HepG2 (cell line): ENCODE results near the gene PA2G4. TPM values are rescaled to one million over a fixed set of nuclear protein-coding genes. Genes with fewer than 3 reads are reported as not detected.
A peak's percentile ranks its signal among the peaks of the same experiment; 100 is the strongest.

ENCODE experiments used
- DDIT3 ChIP-seq: sonication (generic); formaldehyde crosslinking; IDR thresholded peaks from 2 replicates; pipeline ENCODE4 v1.4.0; 2020; ENCODE audit warnings: mild to moderate bottlenecking, missing genetic modification reagents
- ESRRA ChIP-seq: sonication (generic); formaldehyde crosslinking; IDR thresholded peaks from 2 replicates; pipeline ENCODE4 v1.5.1; 2020; ENCODE audit warnings: mild to moderate bottlenecking, low read depth, missing genetic modification reagents
- FOXP4 ChIP-seq: sonication (generic); formaldehyde crosslinking; IDR thresholded peaks from 2 replicates; pipeline ENCODE4 v1.4.0; 2020; ENCODE audit warnings: missing genetic modification reagents
- HMGXB4 ChIP-seq, 2 experiments: sonication (generic) in 1 of 2; formaldehyde crosslinking in 1 of 2; IDR thresholded peaks; 2 replicates each; pipeline versions ENCODE4 v1.4.0 to v1.6.1; 2018 to 2020; ENCODE audit warnings: missing genetic modification reagents in 2 of 2, borderline replicate concordance in 1 of 2, low read depth in 1 of 2, mild to moderate bottlenecking in 1 of 2, missing biosample characterization in 1 of 2
- KAT8 ChIP-seq: IDR thresholded peaks from 2 replicates; pipeline ENCODE4 v1.6.1; 2016; ENCODE audit warnings: missing genetic modification reagents, missing compliant biosample characterization
- KLF6 ChIP-seq: IDR thresholded peaks from 2 replicates; pipeline ENCODE4 v1.8.0; 2016; ENCODE audit warnings: missing biosample characterization, missing genetic modification reagents
- MXD1 ChIP-seq: sonication (generic); formaldehyde crosslinking; IDR thresholded peaks from 2 replicates; pipeline ENCODE4 v1.4.0; 2020; ENCODE audit warnings: mild to moderate bottlenecking, missing genetic modification reagents
- PBX3 ChIP-seq: sonication (generic); formaldehyde crosslinking; IDR thresholded peaks from 2 replicates; pipeline ENCODE4 v1.8.1; 2023; ENCODE audit warnings: missing genetic modification reagents, inconsistent platforms, borderline replicate concordance
- SMAD1 ChIP-seq: sonication (generic); formaldehyde crosslinking; IDR thresholded peaks from 2 replicates; pipeline ENCODE4 v1.4.0; 2020; ENCODE audit warnings: missing genetic modification reagents, low read depth, mild to moderate bottlenecking, borderline replicate concordance
- SMYD3 ChIP-seq: sonication (generic); formaldehyde crosslinking; IDR thresholded peaks from 2 replicates; pipeline ENCODE4 v1.8.1; 2023; ENCODE audit warnings: mild to moderate bottlenecking, missing genetic modification reagents
- SP1 ChIP-seq, 2 experiments: fragments of 450-650 bp in 1 of 2; sonication (generic) in 1 of 2; formaldehyde crosslinking in 1 of 2; IDR thresholded peaks; 2 replicates each; pipeline versions ENCODE4 v1.4.0 to v1.6.1; 2016 to 2020; ENCODE audit warnings: missing genetic modification reagents in 1 of 2
- TOPORS ChIP-seq: sonication (generic); formaldehyde crosslinking; IDR thresholded peaks from 2 replicates; pipeline ENCODE4 v1.8.0; 2023; ENCODE audit warnings: mild to moderate bottlenecking, missing genetic modification reagents
- ZBTB26 ChIP-seq: IDR thresholded peaks from 2 replicates; pipeline ENCODE4 v1.6.1; 2016; ENCODE audit warnings: missing compliant biosample characterization, missing genetic modification reagents, borderline replicate concordance
- ZBTB43 ChIP-seq: sonication (generic); formaldehyde crosslinking; conservative IDR thresholded peaks from 2 replicates; pipeline ENCODE4 v1.4.0; 2020; ENCODE audit warnings: missing genetic modification reagents
- ZNF225 ChIP-seq: sonication (generic); formaldehyde crosslinking; IDR thresholded peaks from 2 replicates; pipeline ENCODE4 v1.4.0; 2020; ENCODE audit warnings: mild to moderate bottlenecking, missing genetic modification reagents
- ZNF432 ChIP-seq: sonication (generic); formaldehyde crosslinking; IDR thresholded peaks from 2 replicates; pipeline ENCODE4 v1.5.0; 2020; ENCODE audit warnings: missing genetic modification reagents, mild to moderate bottlenecking, borderline replicate concordance
- ZNF451 ChIP-seq: sonication (generic); formaldehyde crosslinking; IDR thresholded peaks from 2 replicates; pipeline ENCODE4 v1.5.0; 2020; ENCODE audit warnings: mild to moderate bottlenecking, missing genetic modification reagents
- ZNF484 ChIP-seq: sonication (generic); formaldehyde crosslinking; IDR thresholded peaks from 2 replicates; pipeline ENCODE4 v1.5.1; 2020; ENCODE audit warnings: mild to moderate bottlenecking, low read depth, missing genetic modification reagents, borderline replicate concordance
- ZNF773 ChIP-seq: sonication (generic); formaldehyde crosslinking; IDR thresholded peaks from 2 replicates; pipeline ENCODE4 v1.4.0; 2020; ENCODE audit warnings: missing genetic modification reagents, borderline replicate concordance
- polyA plus RNA-seq, 8 experiments: library from polyadenylated mRNA; depleted of rRNA in 3 of 8; stranded (reverse) in 7 of 8; unstranded in 1 of 8; fragments of >200 nt; fragmentation: Illumina TruSeq in 4 of 8; extraction: Trizol in 4 of 8; gene quantifications; 2 replicates each; pipeline versions ENCODE4 v1.2.1 to v1.2.3, GENCODE V29; 2011 to 2016; ENCODE audit warnings: low read depth in 4 of 8, missing spikeins in 1 of 8, mixed read lengths in 1 of 8; ENCODE audit not compliant: insufficient read depth in 1 of 8
- total RNA-seq, 5 experiments: library from RNA; depleted of rRNA; stranded (reverse); fragments of >200 nt; fragmentation: Illumina TruSeq; extraction: Trizol; gene quantifications; 2 replicates each; pipeline ENCODE4 v1.2.3, GENCODE V29; 2016; ENCODE audit warnings: low read depth in 1 of 5

PA2G4 gene
- total and polyA plus RNA-seq, 2 of the 13 experiments (the other 11 are each of a cell fraction or from before 2014, with no cell fraction given), result 147 to 240 TPM

- TF ChIP-seq ZNF225 (no peak; the same call in 1 of the 2 replicates), DDIT3 (CRISPR knock-in tag) (no peak), ZNF451 (CRISPR knock-in tag) (no peak; the same call in 1 of the 2 replicates), ESRRA (CRISPR knock-in tag) (no peak; the same call in 1 of the 2 replicates), SMAD1 (CRISPR knock-in tag) (no peak), ZNF484 (CRISPR knock-in tag) (no peak), ZNF432 (CRISPR knock-in tag) (no peak), KLF6 (CRISPR knock-in tag) (no peak), FOXP4 (CRISPR knock-in tag) (peak; percentile 41; the same call in 1 of the 2 replicates), MXD1 (CRISPR knock-in tag) (peak; percentile 46; the same call in 1 of the 2 replicates), ZBTB26 (CRISPR knock-in tag) (peak; percentile 23; the same call in 1 of the 2 replicates), PBX3 (CRISPR knock-in tag) (no peak), ZNF773 (CRISPR knock-in tag) (no peak), KAT8 (peak; percentile 33), SMYD3 (CRISPR knock-in tag) (no peak), ZBTB43 (CRISPR knock-in tag) (peak; percentile 42; the same call in 1 of the 2 replicates), HMGXB4 (CRISPR knock-in tag; IDR thresholded peaks at IDR 0.05; ENCODE audit: borderline replicate concordance in 1 of 2, low read depth in 1 of 2) (peak; percentile 93 to 99), TOPORS (CRISPR knock-in tag) (no peak), SP1 (IDR thresholded peaks at IDR 0.05) (no peak), SP1 (CRISPR knock-in tag; IDR thresholded peaks at IDR 0.05) (peak; percentile 27; the same call in 1 of the 2 replicates)
Observed at GRCh38 chr12:56078931-56079722, 25.2 kb upstream of the PA2G4 start (continued).
